ENCODE results near the gene KANK3. TPM values are rescaled to one million over a fixed set of nuclear protein-coding genes. Genes with fewer than 3 reads are reported as not detected.

KANK3 gene
- total and polyA plus RNA-seq, 12 donors = 0.38 to 27.8 (median 18.4) TPM

GRCh38 chr19:8373867-8374813 is 31.1 kb upstream of the KANK3 start:
- DNase-seq = no peak
- WGBS, 4 donors = 84 to 90% (median 89%) methylated on average over 19 to 26 of the region's 26 CpGs
- no peaks in the 10 kb centered on the region for H3K27me3 ChIP-seq
- peaks cover 0 to 14% of the 10 kb centered on the region in 2 donors for H3K36me3 ChIP-seq (replicated peaks in 1 of 2)
- intact Hi-C loops (cut with DNase I) = no loop called here
- H3K9me3 ChIP-seq (replicated peaks in 1 of 3) = no peaks in the 10 kb centered on the region
- no peak for TF ChIP-seq CTCF (IDR thresholded peaks at IDR 0.05)
- no peak for TF ChIP-seq POLR2A (IDR thresholded peaks at IDR 0.05)
- peaks cover 0 to 4% of the 10 kb centered on the region in 2 donors for H3K4me1 ChIP-seq (replicated peaks in 1 of 2)
- peak overlapping the region in 1 of 5 donors; percentile 29 for H3K27ac ChIP-seq
- H3K4me3 ChIP-seq = no peak overlapping the region

- Histone ChIP-seq H3K36me3 (replicated peaks in 1 of 2) (peaks cover 0 to 14% of the 10 kb centered on the region in 2 donors), H3K4me3 (no peak overlapping the region), H3K4me1 (replicated peaks in 1 of 2) (peaks cover 19 to 20% of the 10 kb centered on the region in 2 donors), H3K27ac (peak overlapping the region in 1 of 5 donors; percentile 38), H3K27me3 (no peaks in the 10 kb centered on the region), H3K9me3 (replicated peaks in 1 of 3) (no peaks in the 10 kb centered on the region)
- no peak for TF ChIP-seq POLR2A (IDR thresholded peaks at IDR 0.05)
- no peak for TF ChIP-seq CTCF (IDR thresholded peaks at IDR 0.05)
- DNase-seq = no peak
- intact Hi-C loops (cut with DNase I) = no loop called here
- 62 to 86% (median 85%) methylated on average over 16 to 28 of the region's 28 CpGs for WGBS, 4 donors
Measured at GRCh38 chr19:8371011-8371804, 28.1 kb upstream of the KANK3 start.

GRCh38 chr19:8370176-8371010 is 27.3 kb upstream of the KANK3 start:
- WGBS, 4 donors = 84 to 89% (median 86%) methylated on average over 18 to 19 of the region's 19 CpGs
- no peaks in the 10 kb centered on the region for H3K27me3 ChIP-seq
- TF ChIP-seq POLR2A (IDR thresholded peaks at IDR 0.05) (no peak), CTCF (IDR thresholded peaks at IDR 0.05) (no peak)
- peaks cover 19 to 20% of the 10 kb centered on the region in 2 donors for H3K4me1 ChIP-seq (replicated peaks in 1 of 2)
- no peak for DNase-seq
- peaks cover 0 to 14% of the 10 kb centered on the region in 2 donors for H3K36me3 ChIP-seq (replicated peaks in 1 of 2)
- intact Hi-C loops (cut with DNase I) = no loop called here
- no peaks in the 10 kb centered on the region for H3K9me3 ChIP-seq (replicated peaks in 1 of 3)
- peak overlapping the region in 1 of 5 donors; percentile 38 for H3K27ac ChIP-seq
- H3K4me3 ChIP-seq = no peak overlapping the region

Measured in adrenal gland (tissue), 12 donors.